ENCODE results near the gene TM4SF4.

- TF ChIP-seq, protein P1, sequence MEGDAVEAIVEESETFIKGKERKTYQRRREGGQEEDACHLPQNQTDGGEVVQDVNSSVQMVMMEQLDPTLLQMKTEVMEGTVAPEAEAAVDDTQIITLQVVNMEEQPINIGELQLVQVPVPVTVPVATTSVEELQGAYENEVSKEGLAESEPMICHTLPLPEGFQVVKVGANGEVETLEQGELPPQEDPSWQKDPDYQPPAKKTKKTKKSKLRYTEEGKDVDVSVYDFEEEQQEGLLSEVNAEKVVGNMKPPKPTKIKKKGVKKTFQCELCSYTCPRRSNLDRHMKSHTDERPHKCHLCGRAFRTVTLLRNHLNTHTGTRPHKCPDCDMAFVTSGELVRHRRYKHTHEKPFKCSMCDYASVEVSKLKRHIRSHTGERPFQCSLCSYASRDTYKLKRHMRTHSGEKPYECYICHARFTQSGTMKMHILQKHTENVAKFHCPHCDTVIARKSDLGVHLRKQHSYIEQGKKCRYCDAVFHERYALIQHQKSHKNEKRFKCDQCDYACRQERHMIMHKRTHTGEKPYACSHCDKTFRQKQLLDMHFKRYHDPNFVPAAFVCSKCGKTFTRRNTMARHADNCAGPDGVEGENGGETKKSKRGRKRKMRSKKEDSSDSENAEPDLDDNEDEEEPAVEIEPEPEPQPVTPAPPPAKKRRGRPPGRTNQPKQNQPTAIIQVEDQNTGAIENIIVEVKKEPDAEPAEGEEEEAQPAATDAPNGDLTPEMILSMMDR (IDR thresholded peaks at IDR 0.05; ENCODE audit: low read depth, low read length): no peak
- TF ChIP-seq EZH2phosphoT487 (IDR thresholded peaks at IDR 0.05; ENCODE audit: low read depth): no peak
Measured at GRCh38 chr3:149527531-149528339, 53.2 kb downstream of the TM4SF4 start.
